ENCODE measurements around the gene DPH1. TPM values are rescaled to one million over a fixed set of nuclear protein-coding genes. Genes with fewer than 3 reads are reported as not detected.

Gene DPH1
- total RNA-seq, 4 donors from 2014 or later = 47.2 to 59.9 (median 57.7) TPM

- in situ Hi-C loops (cut with MboI; ENCODE audit: low sequenced_read_pairs in 4 of 4) = loop anchor here (5.0 to 25.0 kb wide), 3 partner anchors 198 to 387 kb away; partner anchors contain the start of gene PRPF8 (in 1 of the 4)
- Histone ChIP-seq H3K27ac (peak overlapping the region in 3 of 4 donors; percentile 0 to 49 (median 48)), H3K9me3 (no peaks in the 10 kb centered on the region), H3K4me3 (peak overlapping the region; percentile 48 to 87 (median 64)), H3K36me3 (no peaks in the 10 kb centered on the region), H3K4me1 (peaks cover 14 to 26% of the 10 kb centered on the region in 2 donors), H3K27me3 (peaks cover 11 to 14% (median 14%) of the 10 kb centered on the region in 3 donors)
- intact Hi-C loops (cut with DNase I; ENCODE audit: low total_unique reads) = loop anchor here (5.0 to 10.0 kb wide), 4 partner anchors 288 to 475 kb away; partner anchors contain the start of genes MNT, SGSM2 and TSR1
- DNase-seq (peak; percentile 49 to 73), ATAC-seq (peak; percentile 59 to 65)
- TF ChIP-seq CTCF (IDR thresholded peaks at IDR 0.05 in 4 of 5, conservative IDR thresholded peaks at IDR 0.05 in 1 of 5) = no peak
- peak in 1 of 2 donors; percentile 21 for TF ChIP-seq POLR2A (IDR thresholded peaks at IDR 0.05)
Measured at GRCh38 chr17:2049333-2050299, 19.7 kb downstream of the DPH1 start.

- in situ Hi-C loops (cut with MboI; ENCODE audit: low sequenced_read_pairs in 4 of 4) (loop anchor here in 1 of 4 donors (5.0 kb wide), 1 partner anchor 197 kb away; no protein-coding TSS in a partner anchor), intact Hi-C loops (cut with DNase I; ENCODE audit: low total_unique reads) (loop anchor here (5.0 kb wide), 3 partner anchors 287 to 352 kb away; partner anchors contain the start of genes MNT, SGSM2 and TSR1)
- H3K27ac ChIP-seq = peak overlapping the region in 2 of 4 donors; percentile 42 to 51
Measured at GRCh38 chr17:2050300-2051060, 20.5 kb downstream of the DPH1 start.

GRCh38 chr17:2051061-2051932 is 21.3 kb downstream of the DPH1 start:
- peaks cover 11 to 14% (median 14%) of the 10 kb centered on the region in 3 donors for H3K27me3 ChIP-seq
- no peak for TF ChIP-seq POLR2A (IDR thresholded peaks at IDR 0.05)
- no peak for TF ChIP-seq CTCF (IDR thresholded peaks at IDR 0.05 in 4 of 5, conservative IDR thresholded peaks at IDR 0.05 in 1 of 5)
- no peak for ATAC-seq
- H3K4me3 ChIP-seq = peak overlapping the region; percentile 43 to 68 (median 64)
- H3K9me3 ChIP-seq = no peaks in the 10 kb centered on the region
- no peaks in the 10 kb centered on the region for H3K36me3 ChIP-seq
- no peak for DNase-seq
- H3K4me1 ChIP-seq = peaks cover 10 to 26% of the 10 kb centered on the region in 2 donors
- in situ Hi-C loops (cut with MboI; ENCODE audit: low sequenced_read_pairs in 4 of 4) = loop anchor here in 1 of 4 donors (5.0 kb wide), 1 partner anchor 196 kb away; no protein-coding TSS in a partner anchor
- intact Hi-C loops (cut with DNase I; ENCODE audit: low total_unique reads) = loop anchor here (5.0 kb wide), 3 partner anchors 286 to 351 kb away; partner anchors contain the start of genes MNT, SGSM2 and TSR1
- H3K27ac ChIP-seq = peak overlapping the region; percentile 32 to 57 (median 47)

More at GRCh38 chr17:2050300-2051060, 20.5 kb downstream of the DPH1 start:
- Histone ChIP-seq H3K9me3 (no peaks in the 10 kb centered on the region), H3K4me1 (peaks cover 10 to 26% of the 10 kb centered on the region in 2 donors), H3K27me3 (peaks cover 11 to 14% (median 14%) of the 10 kb centered on the region in 3 donors), H3K36me3 (no peaks in the 10 kb centered on the region), H3K4me3 (peak overlapping the region; percentile 43 to 68 (median 64))
- TF ChIP-seq POLR2A (IDR thresholded peaks at IDR 0.05) = peak; percentile 8 to 13
- TF ChIP-seq CTCF (IDR thresholded peaks at IDR 0.05 in 4 of 5, conservative IDR thresholded peaks at IDR 0.05 in 1 of 5) = no peak
- DNase-seq = peak in 1 of 2 donors; percentile 44
- peak; percentile 47 to 54 for ATAC-seq
